Hepatocyte (in vitro differentiated cells): ENCODE measurements around the gene GPATCH8.

Source experiments
- CTCF ChIP-seq: fragments of 200-600 bp; sonication (generic); IDR thresholded peaks from 2 replicates; pipeline ENCODE4 v1.5.1; 2016; ENCODE audit warnings: antibody characterized with exemption, mild to moderate bottlenecking; ENCODE audit not compliant: poor library complexity
- EZH2phosphoT487 ChIP-seq: fragments of 200-600 bp; sonication (generic); IDR thresholded peaks from one replicate; pipeline ENCODE4 v1.6.1; 2018; ENCODE audit warnings: antibody characterized with exemption, mild to moderate bottlenecking, low read depth, moderate library complexity; ENCODE audit not compliant: unreplicated experiment, severe bottlenecking

- TF ChIP-seq CTCF (no peak), EZH2phosphoT487 (no peak)
Measured at GRCh38 chr17:44380767-44381166, 122.4 kb downstream of the GPATCH8 start.
